Measurements from ENCODE around the gene ZNF74. TPM values are rescaled to one million over a fixed set of nuclear protein-coding genes. Genes with fewer than 3 reads are reported as not detected.

The ZNF74 gene
- total RNA-seq, 8 experiments from 2014 or later, result 4.3 to 34.2 (median 18.8) TPM

DNA sequence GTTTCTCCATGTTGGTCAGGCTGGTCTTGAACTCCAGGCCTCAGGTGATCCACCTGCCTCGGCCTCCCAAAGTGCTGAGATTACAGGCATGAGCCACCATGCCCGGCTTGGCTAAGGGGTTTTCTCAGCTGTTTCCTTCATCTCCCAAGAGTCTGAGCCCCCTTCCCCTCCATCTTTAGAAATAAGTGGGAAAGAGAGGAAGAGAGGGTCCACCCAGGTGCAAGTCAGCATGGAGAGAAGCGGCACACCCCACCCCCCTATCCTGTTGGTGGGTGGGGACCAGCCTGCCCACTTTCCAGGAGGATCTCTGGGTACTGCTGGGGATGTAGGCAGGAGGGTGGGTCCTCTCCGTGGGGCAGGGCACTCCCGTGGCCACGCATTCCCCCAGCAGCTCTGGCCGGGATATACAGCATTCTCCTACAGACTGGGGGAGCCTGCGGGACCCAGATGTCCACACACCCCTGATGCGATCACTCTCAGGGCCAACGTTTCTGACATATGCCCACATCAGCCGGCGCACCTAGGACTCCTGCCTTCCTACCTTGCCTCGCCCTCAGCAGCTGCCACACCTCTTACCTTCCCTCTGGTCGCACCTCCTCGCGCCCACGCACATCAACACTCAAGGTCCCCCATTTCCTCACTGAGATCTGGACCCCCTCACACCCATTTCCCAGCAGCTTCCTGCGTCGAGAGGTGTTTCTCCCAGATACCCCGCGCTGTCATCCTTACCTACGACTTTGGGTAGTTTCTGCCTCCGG lies 34.7 kb downstream of the ZNF74 start:
- in situ Hi-C loops (cut with MboI; ENCODE audit: low pct_unique_long_range_greater_than_20kb in 2 of 9, low sequenced_read_pairs in 9 of 9, unreplicated experiment in 9 of 9), result no loop called here

DNA sequence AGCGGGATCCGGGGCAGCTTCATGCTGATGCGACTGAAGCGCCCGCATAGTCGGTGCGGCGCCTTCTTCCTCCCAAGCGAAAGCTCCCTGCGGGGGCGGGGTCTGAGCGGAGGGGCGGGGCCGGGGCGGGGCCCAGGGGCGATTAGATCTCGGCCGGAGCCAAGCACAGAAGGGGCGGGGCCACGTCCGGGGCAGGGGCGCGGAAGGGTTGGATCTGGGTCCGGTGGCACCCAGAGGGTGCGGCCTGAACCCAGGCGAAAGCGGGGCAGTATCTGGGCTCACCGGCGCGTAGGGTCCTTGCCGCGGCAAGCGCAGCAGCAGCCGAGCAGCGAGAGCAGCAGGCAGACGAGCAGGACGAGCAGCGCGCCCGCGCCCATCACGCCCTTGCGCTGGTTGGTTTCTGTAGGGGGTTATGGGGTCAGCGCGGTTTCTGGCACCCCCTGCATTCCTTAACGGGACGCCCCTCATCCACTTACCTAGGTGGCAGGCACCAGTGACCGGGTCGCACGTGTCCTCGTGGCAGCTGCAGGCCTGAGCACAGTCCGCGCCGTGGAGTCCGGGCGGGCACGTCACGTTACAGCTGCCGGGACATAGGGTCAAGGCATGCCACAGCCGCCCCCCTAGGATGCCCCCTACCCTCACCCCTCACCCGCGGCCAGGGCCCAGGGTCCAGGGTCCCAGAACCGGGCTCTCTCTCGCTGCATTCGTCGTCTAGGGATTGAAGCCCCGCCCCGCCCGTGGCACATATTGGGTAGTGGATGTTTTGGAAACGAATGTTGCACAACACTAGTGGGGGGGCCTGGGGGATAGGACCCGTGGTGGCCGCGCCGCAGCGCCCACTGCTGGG lies 35.5 kb downstream of the ZNF74 start:
- H3K27ac ChIP-seq, result no peak overlapping the region
- H3K4me3 ChIP-seq, result peak overlapping the region; percentile 1 to 46 (median 27)
- in situ Hi-C loops (cut with MboI; ENCODE audit: low pct_unique_long_range_greater_than_20kb in 2 of 9, low sequenced_read_pairs in 9 of 9, unreplicated experiment in 9 of 9), result no loop called here
- no CpG with 5 or more reads among the region's 75 CpGs for WGBS, 10 experiments
- ATAC-seq (replicated peaks in 6 of 8), result peak in 3 of 8 experiments; percentile 12 to 23 (median 15)
- H3K4me1 ChIP-seq (replicated peaks in 1 of 2), result peaks cover 5 to 23% of the 10 kb centered on the region in 2 donors

More for the DNA sequence above, 34.7 kb downstream of the ZNF74 start:
- peaks cover 5 to 29% of the 10 kb centered on the region in 2 donors for H3K4me1 ChIP-seq (replicated peaks in 1 of 2)
- H3K4me3 ChIP-seq, result peak overlapping the region in 3 of 5 donors; percentile 27 to 46 (median 30)
- 72 to 100% (median 90%) methylated on average over 1 to 5 of the region's 23 CpGs; no CpG with 5 or more reads in 5 of the 10 experiments for WGBS, 10 experiments
- H3K27ac ChIP-seq, result no peak overlapping the region
- ATAC-seq (replicated peaks in 6 of 8), result no peak

DNA sequence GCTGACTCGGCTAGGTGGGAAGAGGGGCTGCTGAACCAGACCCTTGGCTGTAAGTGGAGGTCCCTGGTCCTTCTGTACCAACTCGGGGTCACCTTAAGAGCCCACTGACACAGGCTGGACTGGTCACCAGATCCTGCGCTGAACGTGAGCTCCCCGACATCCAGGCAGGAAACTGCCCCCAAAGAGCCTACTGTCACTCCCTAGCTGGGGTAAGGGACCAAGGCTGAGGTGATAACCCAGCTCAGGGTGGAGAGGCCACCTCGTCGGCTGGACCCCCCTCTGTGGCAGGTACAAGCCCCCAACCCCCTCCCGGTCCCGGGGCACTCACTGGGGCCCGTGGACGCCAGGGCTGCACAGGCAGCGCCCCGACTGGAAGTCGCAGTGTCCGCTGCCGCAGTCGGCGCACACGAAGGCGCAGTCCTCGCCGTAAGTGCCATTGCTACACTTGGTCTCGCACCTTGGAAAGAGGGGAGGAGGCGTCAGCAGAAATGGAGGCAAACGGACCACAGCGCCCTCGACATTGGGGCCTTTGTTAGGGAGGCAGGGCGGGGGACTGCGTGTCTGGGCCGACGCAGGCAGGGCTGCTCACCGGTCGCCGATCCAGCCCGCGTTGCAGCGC lies 36.3 kb downstream of the ZNF74 start:
- Histone ChIP-seq H3K27ac (no peak overlapping the region), H3K4me1 (replicated peaks in 1 of 2) (peaks cover 5 to 23% of the 10 kb centered on the region in 2 donors), H3K4me3 (peak overlapping the region; percentile 21 to 46 (median 28))
- in situ Hi-C loops (cut with MboI; ENCODE audit: low pct_unique_long_range_greater_than_20kb in 2 of 9, low sequenced_read_pairs in 9 of 9, unreplicated experiment in 9 of 9), result no loop called here
- no peak for ATAC-seq (replicated peaks in 6 of 8)
- 2 to 11% methylated on average over 5 to 13 of the region's 37 CpGs; no CpG with 5 or more reads in 8 of the 10 experiments for WGBS, 10 experiments

DNA sequence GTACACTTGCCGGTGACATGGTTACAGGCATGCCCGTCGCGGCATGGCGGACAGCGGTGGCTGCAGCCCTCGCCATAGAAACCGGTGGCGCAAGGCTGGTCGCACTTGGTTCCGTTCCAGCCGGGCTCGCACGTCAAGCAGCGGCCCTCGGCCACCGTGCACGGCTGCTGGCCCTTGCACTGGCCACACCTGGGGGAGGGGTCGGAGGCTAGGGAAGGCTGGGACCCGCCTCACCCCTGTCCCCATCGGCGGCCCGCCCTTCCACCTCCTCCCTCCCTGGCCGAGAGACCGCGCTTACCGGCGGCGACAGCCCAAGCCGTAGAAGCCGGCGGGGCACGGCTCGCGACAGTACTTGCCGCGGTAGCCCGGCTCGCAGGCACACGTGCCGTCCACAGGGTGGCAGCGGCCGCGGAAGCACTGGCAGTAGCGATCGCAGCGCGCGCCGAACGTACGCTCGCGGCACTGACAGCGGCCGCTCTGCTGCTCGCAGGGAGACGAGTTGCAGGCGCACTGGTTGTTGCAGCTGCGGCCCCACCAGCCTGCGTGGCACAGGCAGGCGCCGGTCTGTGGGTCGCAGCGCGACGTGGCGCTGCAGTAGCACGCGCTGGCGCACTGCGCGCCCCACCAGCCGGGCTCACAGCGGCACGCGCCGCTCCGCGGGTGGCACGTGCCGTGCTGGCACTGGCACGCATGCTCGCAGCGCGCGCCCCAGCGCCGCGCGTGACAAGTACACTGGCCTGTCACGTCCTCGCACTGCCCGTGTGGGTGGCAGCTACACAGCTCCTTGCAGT lies 37.0 kb downstream of the ZNF74 start:
- ATAC-seq (replicated peaks in 6 of 8), result peak in 5 of 8 experiments; percentile 60 to 77 (median 65)
- Histone ChIP-seq H3K4me1 (replicated peaks in 1 of 2) (peaks cover 5 to 26% of the 10 kb centered on the region in 2 donors), H3K27ac (peak overlapping the region in 1 of 2 donors; percentile 14), H3K4me3 (peak overlapping the region; percentile 21 to 46 (median 28))
- in situ Hi-C loops (cut with MboI; ENCODE audit: low pct_unique_long_range_greater_than_20kb in 2 of 9, low sequenced_read_pairs in 9 of 9, unreplicated experiment in 9 of 9), result no loop called here
- 0 to 100% (median 2%) methylated on average over 1 to 9 of the region's 94 CpGs; no CpG with 5 or more reads in 5 of the 10 experiments for WGBS, 10 experiments

DNA sequence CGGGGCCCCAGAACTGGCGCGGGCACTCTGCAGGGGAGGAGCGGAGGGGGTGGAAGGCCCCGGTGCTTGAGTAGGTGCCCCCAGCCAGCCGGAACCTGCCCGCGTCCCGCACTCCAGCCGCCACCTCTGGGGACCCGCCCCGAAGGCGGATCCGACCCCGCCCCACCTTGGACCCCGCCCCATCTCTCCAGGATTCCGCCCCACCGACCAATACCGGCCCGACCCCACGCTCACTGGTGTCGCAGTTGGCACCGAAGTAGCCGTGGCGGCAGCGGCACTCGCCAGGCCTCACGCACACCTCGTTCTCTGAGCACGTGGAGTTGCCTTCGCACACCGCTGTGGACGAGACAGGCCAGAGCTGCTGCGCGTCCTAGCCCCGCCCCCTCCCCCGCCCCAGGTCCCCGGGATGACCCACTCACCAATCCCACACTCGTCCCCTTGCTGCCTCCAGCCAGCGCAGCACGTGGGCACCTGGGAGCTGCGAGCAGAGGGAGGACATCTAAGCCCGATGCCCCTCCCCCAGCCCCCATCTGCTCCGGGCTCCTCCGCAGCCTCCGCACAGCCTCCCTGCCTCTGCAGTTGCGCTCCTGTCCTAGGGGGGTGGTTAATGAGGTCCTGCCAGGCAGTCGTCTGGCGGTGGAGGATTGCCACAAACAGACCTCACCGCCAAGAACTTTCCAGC lies 37.7 kb downstream of the ZNF74 start:
- Histone ChIP-seq H3K4me3 (peak overlapping the region; percentile 21 to 46 (median 28)), H3K27ac (peak overlapping the region in 1 of 2 donors; percentile 14), H3K4me1 (replicated peaks in 1 of 2) (peaks cover 7 to 28% of the 10 kb centered on the region in 2 donors)
- no CpG with 5 or more reads among the region's 50 CpGs for WGBS, 10 experiments
- peak in 4 of 8 experiments; percentile 24 to 64 (median 63) for ATAC-seq (replicated peaks in 6 of 8)
- in situ Hi-C loops (cut with MboI; ENCODE audit: low pct_unique_long_range_greater_than_20kb in 2 of 9, low sequenced_read_pairs in 9 of 9, unreplicated experiment in 9 of 9), result no loop called here

DNA sequence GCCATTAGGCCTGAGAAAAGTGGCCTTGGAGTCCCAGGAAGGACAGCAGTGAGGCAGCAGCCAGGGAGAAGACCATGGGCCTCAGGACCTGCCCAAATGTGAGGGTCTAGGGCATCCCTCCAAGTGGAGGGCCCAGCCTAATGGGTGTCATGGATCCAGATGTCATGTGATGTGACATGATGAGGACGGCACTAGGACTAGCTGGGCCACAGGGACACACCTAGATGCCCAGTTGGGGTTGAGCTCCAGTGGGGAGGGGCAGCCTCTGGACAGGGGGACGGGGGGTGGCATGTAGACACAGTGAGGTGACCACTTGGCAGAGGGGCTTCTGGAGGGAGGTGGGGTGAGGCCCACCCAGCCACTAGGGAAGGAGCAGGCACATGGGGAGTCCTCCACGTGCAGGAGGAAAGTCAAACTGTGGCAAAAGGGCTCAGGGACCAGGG lies 38.3 kb downstream of the ZNF74 start:
- no peak for ATAC-seq (replicated peaks in 6 of 8)
- Histone ChIP-seq H3K4me1 (replicated peaks in 1 of 2) (peaks cover 7 to 28% of the 10 kb centered on the region in 2 donors), H3K4me3 (no peak overlapping the region), H3K27ac (no peak overlapping the region)
- WGBS, 10 experiments, result no CpG with 5 or more reads among the region's 3 CpGs
- in situ Hi-C loops (cut with MboI; ENCODE audit: low pct_unique_long_range_greater_than_20kb in 2 of 9, low sequenced_read_pairs in 9 of 9, unreplicated experiment in 9 of 9), result no loop called here

DNA sequence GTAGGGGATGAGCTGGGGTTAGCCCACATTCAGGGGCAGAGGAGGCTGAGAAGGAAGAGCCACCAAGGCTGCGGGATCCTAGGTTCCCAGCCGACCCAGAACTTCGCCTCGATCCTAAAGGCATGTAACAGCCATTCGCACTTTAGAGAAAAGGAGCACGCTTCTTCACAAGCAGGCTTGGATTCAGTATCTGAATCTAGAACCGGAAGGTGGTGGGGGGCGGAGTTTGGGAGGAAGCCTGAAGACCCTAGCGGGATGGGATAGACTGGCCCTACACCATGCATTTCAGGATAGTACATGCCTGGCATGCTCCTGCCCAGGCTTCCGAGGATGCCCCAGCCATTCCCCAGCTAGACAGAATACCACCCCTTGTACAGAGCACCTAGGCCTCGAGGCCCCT lies 39.2 kb downstream of the ZNF74 start:
- 80 to 100% (median 92%) methylated on average over 1 to 5 of the region's 11 CpGs; no CpG with 5 or more reads in 2 of the 10 experiments for WGBS, 10 experiments
- no peak for ATAC-seq (replicated peaks in 6 of 8)
- peaks cover 9 to 28% of the 10 kb centered on the region in 2 donors for H3K4me1 ChIP-seq (replicated peaks in 1 of 2)
- no peak overlapping the region for H3K4me3 ChIP-seq
- in situ Hi-C loops (cut with MboI; ENCODE audit: low pct_unique_long_range_greater_than_20kb in 2 of 9, low sequenced_read_pairs in 9 of 9, unreplicated experiment in 9 of 9), result no loop called here
- no peak overlapping the region for H3K27ac ChIP-seq

DNA sequence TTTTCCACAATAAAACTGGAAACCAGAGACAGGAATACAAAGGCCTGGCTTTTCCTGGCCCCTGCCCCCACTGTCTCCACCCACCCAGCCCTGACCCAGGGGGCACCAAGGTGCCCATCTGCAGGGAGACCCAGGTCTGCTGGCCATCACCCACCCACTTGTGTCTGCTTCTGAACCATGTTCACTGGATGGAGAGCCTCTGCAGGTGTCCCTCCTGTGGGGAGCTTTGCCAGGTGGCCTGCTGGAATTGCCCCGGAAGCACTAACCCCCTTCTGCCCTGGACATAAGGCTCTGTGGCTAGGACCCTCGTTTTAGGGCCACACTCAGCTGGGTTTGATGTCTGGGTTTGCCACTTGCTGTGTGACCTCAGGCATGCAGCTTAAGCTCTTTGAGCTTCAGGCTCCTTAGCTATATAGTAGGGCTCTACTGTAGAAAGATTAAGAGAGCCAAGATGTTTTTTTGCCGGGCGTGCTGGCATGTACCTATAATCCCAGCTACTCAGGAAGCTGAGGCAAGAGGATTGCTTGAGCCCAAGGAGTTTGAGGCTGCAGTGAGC lies 39.8 kb downstream of the ZNF74 start:
- in situ Hi-C loops (cut with MboI; ENCODE audit: low pct_unique_long_range_greater_than_20kb in 2 of 9, low sequenced_read_pairs in 9 of 9, unreplicated experiment in 9 of 9), result no loop called here
- H3K4me1 ChIP-seq (replicated peaks in 1 of 2), result peaks cover 12 to 28% of the 10 kb centered on the region in 2 donors
- 40 to 94% (median 70%) methylated on average over 1 to 2 of the region's 4 CpGs; no CpG with 5 or more reads in 6 of the 10 experiments for WGBS, 10 experiments

DNA sequence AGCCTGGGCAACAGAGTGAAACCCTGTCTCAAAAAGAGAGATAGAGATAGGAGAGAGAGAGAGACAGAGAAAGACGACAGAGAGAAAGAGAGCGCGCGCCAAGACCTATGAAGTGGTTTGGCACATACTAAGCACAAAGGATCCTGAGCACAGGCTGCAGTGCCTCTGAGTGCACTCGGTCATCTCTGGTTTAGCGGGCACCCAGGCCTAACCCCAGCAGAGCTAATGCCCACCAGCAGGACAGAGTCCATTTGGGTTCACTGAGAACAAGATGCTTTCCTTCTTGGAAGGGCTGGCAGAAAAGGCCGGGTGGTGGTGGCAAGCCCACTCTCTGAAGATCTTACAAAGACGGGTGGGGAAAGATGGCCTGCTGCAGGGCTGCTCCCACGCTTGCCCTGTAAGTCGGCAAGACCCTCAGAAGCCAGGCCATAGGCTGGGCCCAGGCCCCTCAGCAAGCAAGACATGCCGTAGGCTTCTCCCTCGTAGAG lies 40.4 kb downstream of the ZNF74 start:
- Histone ChIP-seq H3K4me1 (replicated peaks in 1 of 2) (peaks cover 12 to 28% of the 10 kb centered on the region in 2 donors), H3K4me3 (no peak overlapping the region), H3K27ac (no peak overlapping the region)
- in situ Hi-C loops (cut with MboI; ENCODE audit: low pct_unique_long_range_greater_than_20kb in 2 of 9, low sequenced_read_pairs in 9 of 9, unreplicated experiment in 9 of 9), result no loop called here
- 40 to 100% (median 90%) methylated on average over 1 to 5 of the region's 12 CpGs; no CpG with 5 or more reads in 2 of the 10 experiments for WGBS, 10 experiments
- no peak for ATAC-seq (replicated peaks in 6 of 8)

More for the DNA sequence above, 39.8 kb downstream of the ZNF74 start:
- Histone ChIP-seq H3K27ac (no peak overlapping the region), H3K4me3 (no peak overlapping the region)
- ATAC-seq (replicated peaks in 6 of 8), result no peak

DNA sequence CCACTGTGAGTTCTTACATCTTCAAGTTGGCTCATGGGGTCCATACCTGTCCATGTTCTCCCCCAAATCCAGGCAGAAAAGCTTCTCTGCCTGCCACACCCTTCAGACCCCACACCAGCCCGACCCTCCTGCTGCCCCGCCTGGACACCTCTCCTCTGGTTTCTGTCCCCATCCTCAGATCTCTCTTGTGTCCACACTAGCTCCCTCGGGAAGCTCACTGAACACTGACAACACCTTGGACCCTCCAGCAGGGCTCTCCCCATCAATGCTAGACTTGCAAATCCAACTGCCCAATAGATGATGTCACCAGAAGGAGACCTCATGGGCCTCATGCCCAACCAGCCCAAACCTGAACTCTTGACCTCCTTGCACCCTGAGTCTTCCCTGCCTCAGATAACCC lies 40.8 kb downstream of the ZNF74 start:
- WGBS, 10 experiments, result 75 to 100% (median 92%) methylated on average over 1 to 2 of the region's 3 CpGs; no CpG with 5 or more reads in 6 of the 10 experiments
- ATAC-seq (replicated peaks in 6 of 8), result no peak
- no peak overlapping the region for H3K4me3 ChIP-seq
- in situ Hi-C loops (cut with MboI; ENCODE audit: low pct_unique_long_range_greater_than_20kb in 2 of 9, low sequenced_read_pairs in 9 of 9, unreplicated experiment in 9 of 9), result no loop called here
- peaks cover 12 to 24% of the 10 kb centered on the region in 2 donors for H3K4me1 ChIP-seq (replicated peaks in 1 of 2)
- H3K27ac ChIP-seq, result no peak overlapping the region
